H1 (cell line): ENCODE results near the gene C1RL. TPM values are rescaled to one million over a fixed set of nuclear protein-coding genes. Genes with fewer than 3 reads are reported as not detected.

Experiments
- CTCF ChIA-PET: fragments of 300-600 bp; sonication (Branson Sonifier 250); formaldehyde crosslinking; loops from one replicate; lab custom pipeline; 2021; ENCODE audit not compliant: partially characterized antibody; lab: Charles Lee
- POLR2A ChIA-PET: fragments of 300-600 bp; sonication (Branson Sonifier 250); formaldehyde crosslinking; loops from one replicate; lab custom pipeline; 2021; ENCODE audit warnings: inconsistent platforms; ENCODE audit not compliant: partially characterized antibody; lab: Charles Lee
- DNase-seq, 2 experiments: peaks; one replicate each; pipeline versions ENCODE4 v3.0.0 to v3.0.0-alpha.2; 2010 to 2022; ENCODE audit warnings: low spot score in 2 of 2, low read depth in 1 of 2, mixed read lengths in 1 of 2
- FAIRE-seq: peaks from 2 replicates; lab custom pipeline; 2011; peaks lifted over from hg19 to GRCh38; lab: Jason Lieb, UNC
- H2AFZ ChIP-seq: 2 replicates; pipeline ENCODE4 v1.8.1; 2012; ENCODE audit warnings: low read length, inconsistent platforms
- H2AK5ac ChIP-seq: 2 replicates; pipeline ENCODE4 v1.6.1; 2013; ENCODE audit warnings: low read depth, low read length
- H2BK120ac ChIP-seq: replicated peaks from 2 replicates; pipeline ENCODE3; 2013; ENCODE audit warnings: low read depth, low read length, inconsistent platforms
- H2BK12ac ChIP-seq: 2 replicates; pipeline ENCODE4 v1.6.1; 2013; ENCODE audit warnings: low read depth, low read length
- H2BK15ac ChIP-seq: 2 replicates; pipeline ENCODE4 v1.6.1; 2013; ENCODE audit warnings: low read length
- H2BK20ac ChIP-seq: 2 replicates; pipeline ENCODE4 v1.6.1; 2013; ENCODE audit warnings: low read length
- H2BK5ac ChIP-seq: 2 replicates; pipeline ENCODE4 v1.6.1; 2013; ENCODE audit warnings: low read depth, low read length
- H3K14ac ChIP-seq: 2 replicates; pipeline ENCODE4 v1.6.1; 2013; ENCODE audit warnings: inconsistent platforms; ENCODE audit not compliant: insufficient read length
- H3K18ac ChIP-seq: 2 replicates; pipeline ENCODE4 v1.6.1; 2013; ENCODE audit warnings: low read length; ENCODE audit errors: extremely low read depth
- H3K23ac ChIP-seq: 2 replicates; pipeline ENCODE4 v1.6.1; 2013; ENCODE audit warnings: inconsistent platforms; ENCODE audit not compliant: insufficient read length
- H3K23me2 ChIP-seq: 2 replicates; pipeline ENCODE4 v1.6.1; 2013; ENCODE audit warnings: low read depth, low read length
- H3K27ac ChIP-seq: 2 replicates; pipeline ENCODE4 v1.6.1; 2011; ENCODE audit warnings: low read depth, low read length, inconsistent platforms
- H3K27me3 ChIP-seq, 4 experiments: replicated peaks in 1 of 4; 1 replicate in 1 of 4; 2 replicates in 3 of 4; pipeline versions ENCODE4 v1.6.1 to v1.8.1; 2011 to 2013; ENCODE audit warnings: low read length in 3 of 4, mild to moderate bottlenecking in 3 of 4, inconsistent platforms in 2 of 4, mixed read lengths in 2 of 4, moderate library complexity in 1 of 4; ENCODE audit not compliant: control insufficient read depth in 3 of 4, insufficient read depth in 3 of 4; ENCODE audit errors: extremely low read depth in 1 of 4
- H3K36me3 ChIP-seq, 4 experiments: 2 replicates each; pipeline versions ENCODE4 v1.6.1 to v1.8.1; 2011 to 2013; ENCODE audit warnings: mild to moderate bottlenecking in 4 of 4, low read length in 3 of 4, moderate library complexity in 2 of 4, control low read depth in 1 of 4, inconsistent platforms in 1 of 4; ENCODE audit not compliant: insufficient read depth in 4 of 4, control insufficient read depth in 2 of 4
- H3K4ac ChIP-seq: replicated peaks from 2 replicates; pipeline ENCODE3; 2013; ENCODE audit warnings: low read length, low read depth, mixed read lengths, inconsistent platforms; ENCODE audit not compliant: insufficient read length
- H3K4me1 ChIP-seq, 4 experiments: replicated peaks in 1 of 4; 1 replicate in 1 of 4; 2 replicates in 3 of 4; pipeline versions ENCODE4 v1.6.1 to v1.8.1; 2011 to 2013; ENCODE audit warnings: low read length in 3 of 4, inconsistent platforms in 2 of 4, mixed read lengths in 1 of 4; ENCODE audit not compliant: insufficient read depth in 4 of 4, control insufficient read depth in 3 of 4
- H3K4me2 ChIP-seq, 2 experiments: 2 replicates each; pipeline versions ENCODE4 v1.6.1 to v1.8.1; 2011 to 2013; ENCODE audit warnings: low read depth in 2 of 2, low read length in 2 of 2, control low read depth in 1 of 2, inconsistent platforms in 1 of 2, mild to moderate bottlenecking in 1 of 2; ENCODE audit not compliant: insufficient read depth in 1 of 2
- H3K4me3 ChIP-seq, 4 experiments: fragments of 200-600, 300-600 bp in 1 of 4; sonication (generic), shearing (Covaris generic), sonication (Bioruptor Twin) in 1 of 4; 2 replicates each; pipeline versions ENCODE4 v1.5.1 to v1.8.1; 2011 to 2016; ENCODE audit warnings: low read length in 4 of 4, low read depth in 3 of 4, control low read depth in 2 of 4, inconsistent platforms in 2 of 4, mild to moderate bottlenecking in 2 of 4, mixed read lengths in 1 of 4, moderate library complexity in 1 of 4; ENCODE audit not compliant: insufficient read depth in 2 of 4; ENCODE audit errors: extremely low read depth in 1 of 4
- H3K56ac ChIP-seq: replicated peaks from 2 replicates; pipeline ENCODE3; 2013; ENCODE audit warnings: low read depth, mild to moderate bottlenecking, mixed read lengths, low read length, inconsistent platforms; ENCODE audit not compliant: insufficient read length
- H3K79me1 ChIP-seq: 2 replicates; pipeline ENCODE4 v1.6.1; 2013; ENCODE audit warnings: low read depth, low read length, control low read depth
- H3K79me2 ChIP-seq, 2 experiments: 2 replicates each; pipeline versions ENCODE4 v1.6.1 to v1.8.1; 2012 to 2013; ENCODE audit warnings: low read length in 2 of 2, mild to moderate bottlenecking in 2 of 2, inconsistent platforms in 1 of 2; ENCODE audit not compliant: insufficient read depth in 2 of 2, control insufficient read depth in 1 of 2
- H3K9ac ChIP-seq, 4 experiments: replicated peaks in 1 of 4; 1 replicate in 1 of 4; 2 replicates in 3 of 4; pipeline versions ENCODE4 v1.6.1 to v1.8.1; 2011 to 2013; ENCODE audit warnings: low read depth in 3 of 4, low read length in 3 of 4, control low read depth in 2 of 4, mild to moderate bottlenecking in 2 of 4, moderate library complexity in 2 of 4, inconsistent platforms in 1 of 4; ENCODE audit errors: extremely low read depth in 1 of 4
- H3K9me3 ChIP-seq, 2 experiments: 2 replicates each; pipeline versions ENCODE4 v1.6.1 to v1.8.1; 2012 to 2013; ENCODE audit warnings: mild to moderate bottlenecking in 2 of 2, moderate library complexity in 2 of 2, control low read depth in 1 of 2, inconsistent platforms in 1 of 2, low read depth in 1 of 2, low read length in 1 of 2, mixed read lengths in 1 of 2; ENCODE audit not compliant: insufficient read depth in 2 of 2
- H4K20me1 ChIP-seq, 2 experiments: replicated peaks in 1 of 2; 2 replicates each; pipeline versions ENCODE3 to v1.8.1; 2011 to 2013; ENCODE audit warnings: inconsistent platforms in 2 of 2, low read length in 2 of 2, mild to moderate bottlenecking in 1 of 2; ENCODE audit not compliant: insufficient read depth in 2 of 2, control insufficient read depth in 1 of 2
- H4K5ac ChIP-seq: 2 replicates; pipeline ENCODE4 v1.6.1; 2013; ENCODE audit warnings: low read length, low read depth, mixed read lengths, inconsistent platforms; ENCODE audit not compliant: insufficient read length
- H4K8ac ChIP-seq: 2 replicates; pipeline ENCODE4 v1.8.0; 2013; ENCODE audit warnings: mild to moderate bottlenecking, moderate library complexity, low read length, inconsistent platforms; ENCODE audit not compliant: insufficient read depth; ENCODE audit errors: extremely low read depth
- H4K91ac ChIP-seq: replicated peaks from 2 replicates; pipeline ENCODE3; 2013; ENCODE audit warnings: low read length, mixed read lengths, inconsistent platforms; ENCODE audit not compliant: insufficient read length
- CBX5 ChIP-seq: fragments of 300-800, 300-1000 bp; sonication (generic); IDR thresholded peaks from 2 replicates; pipeline ENCODE4 v1.7.1; 2016; ENCODE audit warnings: antibody characterized with exemption, low read length, low read depth
- CREB1 ChIP-seq: IDR thresholded peaks from 2 replicates; pipeline ENCODE4 v1.6.1; 2012; ENCODE audit warnings: inconsistent platforms
- EGR1 ChIP-seq: IDR thresholded peaks from 2 replicates; pipeline ENCODE4 v1.6.1; 2011; ENCODE audit warnings: low read depth, low read length, borderline replicate concordance
- HDAC2 ChIP-seq, 2 experiments: fragments of 300-600 bp in 1 of 2; sonication (generic) in 1 of 2; IDR thresholded peaks; 2 replicates each; pipeline ENCODE4 v1.6.1; 2011 to 2012; ENCODE audit warnings: low read depth in 2 of 2, low read length in 2 of 2, mild to moderate bottlenecking in 2 of 2, moderate library complexity in 2 of 2, borderline replicate concordance in 1 of 2, inconsistent platforms in 1 of 2
- KDM4A ChIP-seq: IDR thresholded peaks from one replicate; pipeline ENCODE4 v1.7.1; 2012; ENCODE audit warnings: low read depth, mild to moderate bottlenecking, moderate library complexity, low read length, inconsistent platforms; ENCODE audit not compliant: severe bottlenecking
- MAX ChIP-seq: IDR thresholded peaks from 2 replicates; pipeline ENCODE4 v1.6.1; 2012; ENCODE audit warnings: inconsistent platforms
- NRF1 ChIP-seq: IDR thresholded peaks from 2 replicates; pipeline ENCODE4 v1.6.1; 2011; ENCODE audit warnings: mild to moderate bottlenecking, low read depth, low read length, improper control_type of control experiment
- PHF8 ChIP-seq: fragments of 200-600 bp; sonication (generic); conservative IDR thresholded peaks from 2 replicates; pipeline ENCODE4 v1.7.1; 2012; ENCODE audit warnings: low read depth, mild to moderate bottlenecking, inconsistent platforms, low read length, moderate library complexity
- RBBP5 ChIP-seq: IDR thresholded peaks from 2 replicates; pipeline ENCODE4 v1.7.1; 2012; ENCODE audit warnings: low read depth, mild to moderate bottlenecking, inconsistent platforms, low read length, moderate library complexity, borderline replicate concordance
- SIN3A ChIP-seq, 2 experiments: IDR thresholded peaks in 1 of 2; conservative IDR thresholded peaks in 1 of 2; 2 replicates each; pipeline ENCODE4 v1.6.1; 2011 to 2012; ENCODE audit warnings: low read length in 2 of 2, improper control_type of control experiment in 1 of 2, low read depth in 1 of 2, mild to moderate bottlenecking in 1 of 2
- SP2 ChIP-seq: IDR thresholded peaks from 2 replicates; pipeline ENCODE4 v1.6.1; 2012; ENCODE audit warnings: mild to moderate bottlenecking, low read length, inconsistent platforms
- SP4 ChIP-seq: IDR thresholded peaks from 2 replicates; pipeline ENCODE4 v1.6.1; 2012; ENCODE audit warnings: low read length, inconsistent platforms
- ZNF274 ChIP-seq: IDR thresholded peaks from 2 replicates; pipeline ENCODE4 v1.7.0; 2012; ENCODE audit warnings: low read length, borderline replicate concordance; ENCODE audit errors: extremely low read depth
- WGBS, 2 experiments: shearing (Covaris generic) in 1 of 2; methylation state at CpG; one replicate each; pipeline versions ENCODE4 v1.1.6 to v1.1.7; 2013 to 2015; ENCODE audit warnings: low lambda C conversion rate in 2 of 2, mixed read lengths in 2 of 2, inconsistent platforms in 1 of 2, low coverage in 1 of 2, missing lambda C conversion rate in 1 of 2; ENCODE audit not compliant: insufficient replicate concordance in 2 of 2, insufficient coverage in 1 of 2, insufficient read length in 1 of 2; ENCODE audit errors: extremely low coverage in 1 of 2, missing lambda C conversion rate in 1 of 2; 5-methylcytosine and 5-hydroxymethylcytosine counted together
- polyA plus RNA-seq, 7 experiments: library from polyadenylated mRNA; depleted of rRNA in 3 of 7; stranded (reverse) in 5 of 7; unstranded in 2 of 7; fragments of >200 nt in 5 of 7; fragments of 200-250 nt in 2 of 7; gene quantifications; 1 replicate in 5 of 7; 2 replicates in 1 of 7; 4 replicates in 1 of 7; pipeline versions ENCODE4 v1.2.1 to v1.2.3, GENCODE V29; 2011 to 2013; ENCODE audit warnings: missing spikeins in 2 of 7, mixed read lengths in 2 of 7
- total RNA-seq: library from RNA; stranded (reverse); fragmentation: NEBNext Ultra II Directional; extraction: Animal tissue kit (Norgen Biotek cat#: 25700); gene quantifications from 2 replicates; pipeline ENCODE4 v1.2.1, GENCODE V29; 2021

The C1RL gene
- total and polyA plus RNA-seq, 2 of the 8 experiments (the other 6 are each of a cell fraction or from before 2014, with no cell fraction given), result 11.4 to 15.5 TPM

GRCh38 chr12:7116196-7116595, 7.2 kb upstream of the C1RL start:
- H2BK12ac ChIP-seq, result no peak overlapping the region
- H4K8ac ChIP-seq, result no peak overlapping the region
- no peaks in the 10 kb centered on the region for H3K23me2 ChIP-seq
- H4K91ac ChIP-seq, result no peak overlapping the region
- no peak overlapping the region for H2BK15ac ChIP-seq
- 81% methylated on average over 3 of the region's 3 CpGs; no CpG with 5 or more reads in 1 of the 2 experiments for WGBS, 2 experiments
- H3K4me1 ChIP-seq, result no peaks in the 10 kb centered on the region
- no peak overlapping the region for H3K56ac ChIP-seq
- H4K20me1 ChIP-seq, result peaks cover 0 to 1% of the 10 kb centered on the region in 2 experiments
- H3K36me3 ChIP-seq, result no peaks in the 10 kb centered on the region
- DNase-seq, result no peak
- no peak overlapping the region for H2BK20ac ChIP-seq
- H2AFZ ChIP-seq, result no peak overlapping the region
- no peak overlapping the region for H3K4me3 ChIP-seq
- no peaks in the 10 kb centered on the region for H3K79me1 ChIP-seq
- H3K27ac ChIP-seq, result no peak overlapping the region
- no peak overlapping the region for H3K4ac ChIP-seq
- H3K79me2 ChIP-seq, result no peaks in the 10 kb centered on the region
- H3K27me3 ChIP-seq, result no peaks in the 10 kb centered on the region
- no peak overlapping the region for H3K9ac ChIP-seq
- no peak overlapping the region for H3K4me2 ChIP-seq
- H3K18ac ChIP-seq, result no peak overlapping the region; the same call in 1 of the 2 replicates
- H3K9me3 ChIP-seq, result no peaks in the 10 kb centered on the region
- H3K23ac ChIP-seq, result no peak overlapping the region
- no peak for FAIRE-seq
- H4K5ac ChIP-seq, result no peak overlapping the region
- H2AK5ac ChIP-seq, result no peak overlapping the region
- H2BK120ac ChIP-seq, result no peak overlapping the region
- ChIA-PET POLR2A (interaction anchor here (0.6 kb wide), 1 partner anchor 14 kb away, joined by 3 read pairs; the partner anchor contains the start of gene CLSTN3), CTCF (interaction anchor here (0.9 kb wide), 1 partner anchor 25 kb away, joined by 4 read pairs; no protein-coding TSS in a partner anchor)
- no peak overlapping the region for H3K14ac ChIP-seq
- no peak overlapping the region for H2BK5ac ChIP-seq
- TF ChIP-seq PHF8 (no peak), NRF1 (no peak), SP4 (no peak), HDAC2 (IDR thresholded peaks at IDR 0.05; ENCODE audit: borderline replicate concordance in 1 of 2, low read depth in 2 of 2, low read length in 2 of 2) (no peak), CBX5 (no peak), SP2 (no peak), CREB1 (no peak), MAX (no peak), EGR1 (no peak), ZNF274 (no peak), KDM4A (no peak), SIN3A (conservative IDR thresholded peaks at IDR 0.05 in 1 of 2, IDR thresholded peaks at IDR 0.05 in 1 of 2; ENCODE audit: low read depth in 1 of 2, low read length in 2 of 2) (no peak), RBBP5 (no peak)
